HepG2 (cell line): ENCODE data around the gene VPREB3.

ENCODE experiments used
- ATF3 ChIP-seq: sonication (generic); formaldehyde crosslinking; IDR thresholded peaks from 2 replicates; pipeline ENCODE4 v1.4.0; 2020; ENCODE audit warnings: missing genetic modification reagents
- CTCF ChIP-seq: sonication (generic); formaldehyde crosslinking; IDR thresholded peaks from 2 replicates; pipeline ENCODE4 v1.5.0; 2020; ENCODE audit warnings: mild to moderate bottlenecking, missing genetic modification reagents, moderate library complexity
- GTF2F1 ChIP-seq: fragments of 150-350 bp; IDR thresholded peaks from 2 replicates; pipeline ENCODE4 v1.6.1; 2014; ENCODE audit warnings: low read length
- KLF16 ChIP-seq, 2 experiments: sonication (generic) in 1 of 2; formaldehyde crosslinking in 1 of 2; IDR thresholded peaks; 2 replicates each; pipeline versions ENCODE4 v1.6.1 to v1.8.0; 2016 to 2023; ENCODE audit warnings: missing genetic modification reagents in 2 of 2, missing compliant biosample characterization in 1 of 2
- KLF6 ChIP-seq: IDR thresholded peaks from 2 replicates; pipeline ENCODE4 v1.8.0; 2016; ENCODE audit warnings: missing biosample characterization, missing genetic modification reagents
- RBM22 ChIP-seq: fragments of 200-400 bp; formaldehyde crosslinking; optimal IDR thresholded peaks from 2 replicates; pipeline ENCODE3; 2017; ENCODE audit warnings: mild to moderate bottlenecking, low read length, moderate library complexity
- TAF1 ChIP-seq: sonication (generic); formaldehyde crosslinking; IDR thresholded peaks from 2 replicates; pipeline ENCODE4 v1.4.0; 2020; ENCODE audit warnings: missing genetic modification reagents
- THYN1 ChIP-seq: sonication (generic); formaldehyde crosslinking; IDR thresholded peaks from 2 replicates; pipeline ENCODE4 v1.8.1; 2023; ENCODE audit warnings: low read depth, mild to moderate bottlenecking, moderate library complexity, missing genetic modification reagents, borderline replicate concordance
- YY1 ChIP-seq: IDR thresholded peaks from 2 replicates; pipeline ENCODE4 v1.6.1; 2011; ENCODE audit warnings: low read length, low read depth, moderate library complexity, mild to moderate bottlenecking; ENCODE audit not compliant: insufficient read depth, insufficient replicate concordance
- ZFP1 ChIP-seq: IDR thresholded peaks from 2 replicates; pipeline ENCODE4 v1.6.1; 2016
- ZFP62 ChIP-seq: sonication (generic); formaldehyde crosslinking; IDR thresholded peaks from 2 replicates; pipeline ENCODE4 v1.4.0; 2020; ENCODE audit warnings: missing genetic modification reagents

GRCh38 chr22:23789638-23790037 lies 35.4 kb upstream of the VPREB3 start:
- TF ChIP-seq ZFP62 (no peak), KLF6 (CRISPR knock-in tag) (no peak), THYN1 (CRISPR knock-in tag) (no peak), TAF1 (CRISPR knock-in tag) (no peak), ATF3 (no peak), ZFP1 (CRISPR knock-in tag) (no peak), RBM22 (no peak), GTF2F1 (no peak), YY1 (peak; percentile 48), CTCF (CRISPR knock-in tag) (peak; percentile 72), KLF16 (CRISPR knock-in tag; IDR thresholded peaks at IDR 0.05) (no peak)
